Epithelial cell of umbilical artery (primary cell): Measurements from ENCODE around the gene MAML1. TPM values are rescaled to one million over a fixed set of nuclear protein-coding genes. Genes with fewer than 3 reads are reported as not detected.

Experiments
- total RNA-seq: library from RNA; depleted of rRNA; stranded (reverse); fragments of >200 nt; gene quantifications from 2 replicates; pipeline ENCODE4 v1.2.3, GENCODE V29; 2014

Gene MAML1, protein sequence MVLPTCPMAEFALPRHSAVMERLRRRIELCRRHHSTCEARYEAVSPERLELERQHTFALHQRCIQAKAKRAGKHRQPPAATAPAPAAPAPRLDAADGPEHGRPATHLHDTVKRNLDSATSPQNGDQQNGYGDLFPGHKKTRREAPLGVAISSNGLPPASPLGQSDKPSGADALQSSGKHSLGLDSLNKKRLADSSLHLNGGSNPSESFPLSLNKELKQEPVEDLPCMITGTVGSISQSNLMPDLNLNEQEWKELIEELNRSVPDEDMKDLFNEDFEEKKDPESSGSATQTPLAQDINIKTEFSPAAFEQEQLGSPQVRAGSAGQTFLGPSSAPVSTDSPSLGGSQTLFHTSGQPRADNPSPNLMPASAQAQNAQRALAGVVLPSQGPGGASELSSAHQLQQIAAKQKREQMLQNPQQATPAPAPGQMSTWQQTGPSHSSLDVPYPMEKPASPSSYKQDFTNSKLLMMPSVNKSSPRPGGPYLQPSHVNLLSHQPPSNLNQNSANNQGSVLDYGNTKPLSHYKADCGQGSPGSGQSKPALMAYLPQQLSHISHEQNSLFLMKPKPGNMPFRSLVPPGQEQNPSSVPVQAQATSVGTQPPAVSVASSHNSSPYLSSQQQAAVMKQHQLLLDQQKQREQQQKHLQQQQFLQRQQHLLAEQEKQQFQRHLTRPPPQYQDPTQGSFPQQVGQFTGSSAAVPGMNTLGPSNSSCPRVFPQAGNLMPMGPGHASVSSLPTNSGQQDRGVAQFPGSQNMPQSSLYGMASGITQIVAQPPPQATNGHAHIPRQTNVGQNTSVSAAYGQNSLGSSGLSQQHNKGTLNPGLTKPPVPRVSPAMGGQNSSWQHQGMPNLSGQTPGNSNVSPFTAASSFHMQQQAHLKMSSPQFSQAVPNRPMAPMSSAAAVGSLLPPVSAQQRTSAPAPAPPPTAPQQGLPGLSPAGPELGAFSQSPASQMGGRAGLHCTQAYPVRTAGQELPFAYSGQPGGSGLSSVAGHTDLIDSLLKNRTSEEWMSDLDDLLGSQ
- 4.2 and 7.6 TPM in 2 replicates for total RNA-seq

GRCh38 chr5:179732412-179732917, at the start of gene MAML1:
TSS of gene MAML1 (plus strand) at chr5:179732822. CDS start at chr5:179733113, 291 bp downstream.

GRCh38 chr5:179698935-179699615, 33.5 kb upstream of the MAML1 start, which contains the start of gene CANX:
TSS of gene CANX (plus strand) at chr5:179698967. CDS start at chr5:179705682, 6,715 bp downstream.

DNA sequence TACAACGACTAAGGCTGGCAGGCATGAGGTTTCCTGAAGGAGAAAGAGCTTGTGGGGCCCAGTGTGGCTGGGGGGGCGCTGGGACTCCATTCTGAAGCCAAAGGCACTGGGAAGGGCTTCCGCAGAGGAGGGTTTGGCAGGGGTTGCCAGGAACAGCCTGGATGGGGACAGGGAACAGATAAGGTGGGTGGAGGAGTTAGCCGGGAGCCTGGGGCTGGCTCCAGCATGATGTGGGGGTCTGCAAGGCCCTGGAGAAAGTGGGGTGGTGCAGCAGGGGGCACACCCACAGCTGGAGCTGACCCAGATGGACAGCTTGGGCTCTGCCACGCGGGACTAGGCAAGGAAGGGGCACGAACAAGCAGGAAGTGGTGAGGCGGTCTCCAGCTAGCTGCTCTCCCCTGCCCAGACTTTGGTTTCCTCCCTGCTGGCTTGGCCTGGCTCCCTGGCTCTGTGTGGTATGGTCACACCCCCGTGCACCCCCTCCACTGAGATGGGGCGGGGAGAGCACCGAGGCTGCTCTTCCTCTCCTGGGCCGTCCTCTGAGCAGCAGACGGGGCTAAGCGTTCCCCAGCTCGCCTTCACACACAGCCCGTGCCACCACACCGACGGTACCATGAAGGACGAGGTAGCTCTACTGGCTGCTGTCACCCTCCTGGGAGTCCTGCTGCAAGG, 61.0 kb downstream of the MAML1 start, which contains the start of gene LTC4S:
Gene LTC4S (plus strand): TSS at position 519 of the 672 bp plus-strand sequence. CDS start 95 bp downstream, at position 614.

DNA sequence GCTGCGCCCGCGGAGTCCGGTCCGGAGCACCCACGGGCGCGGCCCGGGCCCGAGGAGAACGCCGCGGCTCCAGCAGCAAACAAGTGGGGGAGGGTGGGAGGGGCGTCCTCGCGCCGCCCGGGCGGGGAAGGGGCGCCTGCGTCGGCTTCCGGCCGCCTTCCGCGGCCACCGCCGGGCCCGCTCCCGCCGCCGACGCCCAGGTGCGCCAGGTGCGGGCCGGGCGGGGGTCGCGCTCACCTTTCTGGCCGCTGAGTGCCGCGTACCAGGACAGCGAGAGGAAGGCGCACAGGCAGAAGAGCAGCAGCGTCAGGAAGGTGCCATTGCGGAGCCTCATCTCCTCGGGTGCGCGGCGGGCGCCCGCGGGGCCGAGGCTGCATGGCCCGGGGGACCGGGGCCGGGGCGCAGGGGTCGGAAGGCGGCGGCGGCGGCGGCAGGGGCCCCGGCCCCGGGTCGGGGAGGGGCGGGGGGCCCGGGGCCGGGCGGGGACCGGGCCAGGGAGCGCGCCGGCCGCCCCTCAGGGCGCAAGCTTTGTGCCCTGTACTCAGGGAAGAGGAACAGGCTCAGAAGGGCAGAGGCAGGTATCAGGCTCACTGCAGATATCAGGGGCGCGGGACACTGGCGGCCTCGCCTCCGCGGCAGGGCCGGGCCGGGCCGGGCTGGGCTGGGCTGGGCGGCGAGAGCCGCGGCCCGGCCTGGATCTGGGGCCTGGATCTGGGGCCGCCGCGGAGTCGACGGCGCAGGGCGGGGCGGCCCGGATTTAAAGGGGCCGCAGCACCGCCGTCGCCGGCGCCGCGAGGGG, 73.8 kb downstream of the MAML1 start, which contains the start of gene MGAT4B:
Gene MGAT4B (minus strand): TSS at position 617 of the 799 bp plus-strand sequence. CDS start 283 bp downstream, at position 334.

DNA sequence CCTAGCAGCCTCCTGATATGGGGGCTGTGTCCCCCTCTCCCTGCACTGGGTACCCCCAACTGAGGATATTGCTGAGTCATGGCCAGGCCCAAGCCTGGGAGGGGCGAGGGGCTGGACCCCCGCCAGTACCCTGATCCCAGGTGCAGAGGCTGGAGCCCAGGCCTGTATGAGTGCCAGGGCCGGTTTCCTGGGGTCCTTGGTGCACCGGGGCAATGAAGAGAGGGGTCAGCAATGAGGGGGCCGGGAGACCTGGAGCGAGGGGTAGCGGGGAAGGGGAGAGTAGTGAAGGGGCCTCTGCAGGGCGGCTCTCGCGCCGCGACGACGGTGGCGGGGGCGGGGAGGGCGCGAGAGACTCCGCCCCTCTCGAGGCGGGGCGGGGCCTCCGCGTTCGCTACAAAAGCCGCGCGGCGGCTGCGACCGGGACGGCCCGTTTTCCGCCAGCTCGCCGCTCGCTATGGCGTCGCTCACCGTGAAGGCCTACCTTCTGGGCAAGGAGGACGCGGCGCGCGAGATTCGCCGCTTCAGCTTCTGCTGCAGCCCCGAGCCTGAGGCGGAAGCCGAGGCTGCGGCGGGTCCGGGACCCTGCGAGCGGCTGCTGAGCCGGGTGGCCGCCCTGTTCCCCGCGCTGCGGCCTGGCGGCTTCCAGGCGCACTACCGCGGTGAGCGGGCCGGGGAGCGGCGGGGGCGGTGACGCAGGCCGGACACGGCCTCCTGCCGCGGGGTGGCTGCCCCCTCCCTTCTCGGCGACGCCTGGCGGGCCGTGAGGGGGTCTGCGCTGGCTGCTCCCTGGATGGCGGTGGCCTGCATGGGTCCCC, 88.1 kb downstream of the MAML1 start, which contains the start of gene SQSTM1:
Gene SQSTM1 (plus strand): TSS at position 423 of the 815 bp plus-strand sequence. CDS start 32 bp downstream, at position 455.

Other genes starting within 250 kb of the MAML1 start
- 46.4 and 47.4 TPM in 2 replicates for gene RUFY1, start 182.3 kb upstream of the MAML1 start, total RNA-seq
- gene HNRNPH1, start 109.2 kb upstream of the MAML1 start, total RNA-seq, result 658 and 814 TPM in 2 replicates
- not detected in 2 replicates for gene CBY3, start 51.8 kb upstream of the MAML1 start, total RNA-seq
- gene CANX, start 33.9 kb upstream of the MAML1 start, total RNA-seq, result 741 and 745 TPM in 2 replicates
- gene LTC4S, start 61.2 kb downstream of the MAML1 start, total RNA-seq, result not detected in 2 replicates
- 112 and 129 TPM in 2 replicates for gene MGAT4B, start 74.0 kb downstream of the MAML1 start, total RNA-seq
- 238 and 478 TPM in 2 replicates for gene SQSTM1, start 88.1 kb downstream of the MAML1 start, total RNA-seq
- gene MRNIP, start 126.0 kb downstream of the MAML1 start, total RNA-seq, result 14.3 and 17.0 TPM in 2 replicates
- 40.4 and 41.9 TPM in 2 replicates for gene TBC1D9B, start 175.1 kb downstream of the MAML1 start, total RNA-seq